IMR-90 (cell line): ENCODE measurements around the gene NHSL1. TPM values are rescaled to one million over a fixed set of nuclear protein-coding genes. Genes with fewer than 3 reads are reported as not detected.

ENCODE experiments used
- ATAC-seq: fragments of 200-7000 bp; cut with Tn5 transposase; 2 replicates; pipeline ENCODE4 v1.9.1; 2020; ENCODE audit warnings: low read depth, mild to moderate bottlenecking, moderate library complexity
- BruUV-seq: library from RNA; stranded (reverse); fragments of 400-500 nt; replicated peaks from 2 replicates; lab custom pipeline; 2021; lab: Mats Ljungman, UMichigan
- CTCF ChIA-PET: fragments of 300-600 bp; formaldehyde crosslinking; extraction: SDS; loops from one replicate; lab custom pipeline; 2021; ENCODE audit warnings: antibody characterized with exemption; lab: Yijun Ruan, JAX
- POLR2A ChIA-PET: fragments of 300-600 bp; sonication (Branson Sonifier 250); formaldehyde crosslinking; loops from one replicate; lab custom pipeline; 2022; ENCODE audit warnings: antibody characterized with exemption; ENCODE audit not compliant: unreplicated experiment; lab: Charles Lee
- DNase-seq: peaks from one replicate; pipeline ENCODE4 v3.0.0; 2013
- H2AFZ ChIP-seq: replicated peaks from 2 replicates; pipeline ENCODE3; 2013; ENCODE audit warnings: low read length, mild to moderate bottlenecking; ENCODE audit not compliant: poor library complexity
- H2AK5ac ChIP-seq: 2 replicates; pipeline ENCODE4 v1.6.1; 2013; ENCODE audit warnings: low read depth, low read length, inconsistent platforms
- H2AK9ac ChIP-seq: replicated peaks from 2 replicates; pipeline ENCODE3; 2013; ENCODE audit warnings: mild to moderate bottlenecking, low read depth, low read length, moderate library complexity; ENCODE audit not compliant: poor library complexity
- H2BK120ac ChIP-seq: 2 replicates; pipeline ENCODE4 v1.6.1; 2013; ENCODE audit warnings: low read depth, low read length, inconsistent platforms
- H2BK15ac ChIP-seq: 3 replicates; pipeline ENCODE4 v1.6.1; 2013; ENCODE audit warnings: low read depth, low read length, inconsistent platforms
- H2BK20ac ChIP-seq: 2 replicates; pipeline ENCODE4 v1.6.1; 2013; ENCODE audit warnings: low read depth, mild to moderate bottlenecking, inconsistent platforms, low read length, moderate library complexity
- H2BK5ac ChIP-seq: 2 replicates; pipeline ENCODE4 v1.6.1; 2013; ENCODE audit warnings: mild to moderate bottlenecking, low read depth, low read length, inconsistent platforms; ENCODE audit not compliant: poor library complexity, severe bottlenecking
- H3K14ac ChIP-seq: replicated peaks from 2 replicates; pipeline ENCODE4 v1.6.1; 2013; ENCODE audit warnings: low read depth, low read length, inconsistent platforms
- H3K18ac ChIP-seq: 2 replicates; pipeline ENCODE4 v1.6.1; 2013; ENCODE audit warnings: low read depth, low read length, control low read depth
- H3K23ac ChIP-seq: 2 replicates; pipeline ENCODE4 v1.6.1; 2013; ENCODE audit warnings: low read depth, low read length, inconsistent platforms
- H3K27ac ChIP-seq: 2 replicates; pipeline ENCODE4 v1.5.1; 2013; ENCODE audit warnings: mild to moderate bottlenecking, control low read depth, low read length; ENCODE audit not compliant: insufficient read depth
- H3K27me3 ChIP-seq: 2 replicates; pipeline ENCODE4 v1.6.1; 2013; ENCODE audit warnings: low read length; ENCODE audit not compliant: control insufficient read depth, insufficient read depth
- H3K36me3 ChIP-seq: 2 replicates; pipeline ENCODE4 v1.6.1; 2013; ENCODE audit warnings: low read length, mixed read lengths; ENCODE audit not compliant: control insufficient read depth, insufficient read depth
- H3K4ac ChIP-seq: 2 replicates; pipeline ENCODE4 v1.6.1; 2013; ENCODE audit warnings: low read depth, low read length, inconsistent platforms
- H3K4me1 ChIP-seq: 2 replicates; pipeline ENCODE4 v1.6.1; 2013; ENCODE audit warnings: low read length, mixed read lengths; ENCODE audit not compliant: control insufficient read depth, insufficient read depth
- H3K4me2 ChIP-seq: 2 replicates; pipeline ENCODE4 v1.6.1; 2013; ENCODE audit warnings: low read depth, mild to moderate bottlenecking, control low read depth, low read length, moderate library complexity
- H3K4me3 ChIP-seq: 2 replicates; pipeline ENCODE4 v1.5.1; 2013; ENCODE audit warnings: low read depth, mild to moderate bottlenecking, control low read depth, low read length, moderate library complexity; ENCODE audit not compliant: insufficient read depth
- H3K56ac ChIP-seq: 2 replicates; pipeline ENCODE4 v1.6.1; 2013; ENCODE audit warnings: low read length, inconsistent platforms; ENCODE audit not compliant: insufficient read depth; ENCODE audit errors: extremely low read depth
- H3K79me1 ChIP-seq, 2 experiments: 2 replicates each; pipeline ENCODE4 v1.6.1; 2013; ENCODE audit warnings: low read length in 2 of 2, inconsistent platforms in 1 of 2, low read depth in 1 of 2
- H3K9ac ChIP-seq: 2 replicates; pipeline ENCODE4 v1.6.1; 2013; ENCODE audit warnings: low read depth, low read length, control low read depth
- H3K9me1 ChIP-seq: 2 replicates; pipeline ENCODE4 v1.6.1; 2013; ENCODE audit warnings: low read length, inconsistent platforms; ENCODE audit not compliant: insufficient read depth
- H3K9me3 ChIP-seq: 2 replicates; pipeline ENCODE4 v1.6.1; 2013; ENCODE audit warnings: low read length; ENCODE audit not compliant: control insufficient read depth, insufficient read depth
- H4K20me1 ChIP-seq: 2 replicates; pipeline ENCODE4 v1.6.1; 2013; ENCODE audit warnings: low read length, inconsistent platforms; ENCODE audit not compliant: insufficient read depth
- H4K5ac ChIP-seq: 2 replicates; pipeline ENCODE4 v1.6.1; 2013; ENCODE audit warnings: mild to moderate bottlenecking, low read depth, low read length, control low read depth
- H4K8ac ChIP-seq, 2 experiments: 2 replicates each; pipeline ENCODE4 v1.6.1; 2013; ENCODE audit warnings: low read depth in 2 of 2, low read length in 2 of 2, control low read depth in 1 of 2, inconsistent platforms in 1 of 2
- H4K91ac ChIP-seq: 2 replicates; pipeline ENCODE4 v1.6.1; 2013; ENCODE audit warnings: low read depth, low read length, inconsistent platforms; ENCODE audit not compliant: insufficient read depth
- BHLHE40 ChIP-seq: fragments of 150-350 bp; IDR thresholded peaks from 2 replicates; pipeline ENCODE4 v1.6.1; 2016; ENCODE audit warnings: mild to moderate bottlenecking, low read depth, low read length
- CEBPB ChIP-seq: IDR thresholded peaks from 2 replicates; pipeline ENCODE4 v1.6.1; 2012; ENCODE audit warnings: low read depth, low read length, improper control_type of control experiment
- RCOR1 ChIP-seq: IDR thresholded peaks from 2 replicates; pipeline ENCODE4 v1.6.1; 2012; ENCODE audit warnings: mild to moderate bottlenecking, low read length, improper control_type of control experiment; ENCODE audit not compliant: insufficient replicate concordance
- WGBS, 2 experiments: methylation state at CpG; one replicate each; pipeline versions ENCODE4 v1.1.5 to v1.1.7; 2013; ENCODE audit warnings: missing lambda C conversion rate in 2 of 2; ENCODE audit not compliant: insufficient read length in 1 of 2; ENCODE audit errors: extremely low coverage in 2 of 2; 5-methylcytosine and 5-hydroxymethylcytosine counted together
- dilution Hi-C: fragments of 300-500 bp; cut with HindIII; formaldehyde crosslinking; loops from one replicate; pipeline ENCODE4 v1.14.3; 2018; ENCODE audit warnings: low sequenced_read_pairs; ENCODE audit not compliant: unreplicated experiment
- in situ Hi-C: fragments of 300-500 bp; cut with MboI; formaldehyde crosslinking; loops from 3 replicates; pipeline ENCODE4 v1.14.3; 2019; ENCODE audit warnings: low sequenced_read_pairs, inconsistent platforms, mixed read lengths
- intact Hi-C: fragments of 100-400 bp; cut with micrococcal nuclease; formaldehyde crosslinking; loops from 2 replicates; pipeline ENCODE4 v1.10.0; 2022
- polyA plus RNA-seq, 3 experiments: library from polyadenylated mRNA; depleted of rRNA; stranded (reverse); fragments of >200 nt; gene quantifications; 2 replicates each; pipeline ENCODE4 v1.2.3, GENCODE V29; 2012; ENCODE audit warnings: low replicate concordance in 1 of 3
- total RNA-seq: library from RNA; depleted of rRNA; stranded (reverse); fragments of >200 nt; gene quantifications from 2 replicates; pipeline ENCODE4 v1.2.3, GENCODE V29; 2012
- TF ChIP-seq, protein P1 (sequence below): fragments of 150-350 bp; IDR thresholded peaks from 2 replicates; pipeline ENCODE4 v1.6.1; 2016; ENCODE audit warnings: low read depth, mild to moderate bottlenecking, low read length, moderate library complexity, borderline replicate concordance

Gene NHSL1
- total and polyA plus RNA-seq, 2 of the 4 experiments (the other 2 are of a cell fraction), result 5.6 to 7.2 TPM

DNA sequence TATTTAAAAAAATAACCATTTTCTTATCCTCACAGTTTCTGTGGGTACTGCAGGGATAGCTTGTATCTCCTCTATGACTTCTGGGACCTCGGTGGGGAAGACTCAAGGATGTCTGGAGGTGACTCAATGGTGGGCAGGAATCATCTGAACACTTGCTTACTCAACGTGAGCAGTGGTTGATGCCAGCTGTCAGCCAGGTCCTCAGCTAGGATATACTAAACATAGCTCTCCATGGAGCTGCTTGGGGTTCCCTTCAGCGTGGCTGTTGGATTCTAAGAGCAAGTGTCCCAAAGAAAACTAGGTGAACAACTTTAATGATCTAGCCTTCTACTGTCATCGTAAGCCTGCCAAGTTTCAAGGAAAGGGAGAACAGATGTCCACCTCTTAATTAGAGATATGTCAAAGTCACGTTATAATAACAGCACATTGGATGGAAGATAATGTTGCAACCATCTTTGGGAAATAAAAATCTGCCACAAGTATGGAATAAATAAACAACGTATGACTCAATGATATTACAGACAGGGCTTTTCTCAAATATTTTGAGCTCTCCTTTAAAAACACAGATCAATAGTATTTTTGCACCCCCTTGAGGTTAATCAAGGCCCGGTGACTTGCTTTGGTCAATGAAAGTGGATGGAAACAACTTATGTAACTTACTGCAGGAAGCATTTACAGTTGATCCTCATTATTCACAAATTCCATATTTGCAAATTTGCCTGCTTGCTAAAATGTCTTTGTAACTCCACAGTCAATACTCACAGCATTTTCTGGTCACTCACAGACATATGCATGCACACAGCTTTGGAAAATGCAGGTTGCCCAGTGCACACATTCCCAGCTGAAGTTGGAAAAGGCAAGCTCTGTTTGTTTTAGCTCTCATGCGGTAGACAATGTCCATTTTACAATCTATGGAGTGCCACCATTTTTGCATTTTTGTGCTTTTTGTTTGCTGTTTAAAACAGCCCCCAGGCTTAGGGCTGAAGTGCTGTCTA is 101.9 kb downstream of the NHSL1 start:
- DNase-seq, result peak; percentile 32

More for the DNA sequence above, 101.9 kb downstream of the NHSL1 start:
- no peak overlapping the region for H2AK9ac ChIP-seq
- dilution Hi-C loops (no loop called here), in situ Hi-C loops (no loop called here), intact Hi-C loops (loop anchor here (2.0 kb wide), 1 partner anchor 281 kb away; no protein-coding TSS in a partner anchor)
- no peak overlapping the region for H2BK120ac ChIP-seq
- H2AFZ ChIP-seq, result peak overlapping the region; percentile 4
- peak; percentile 48 for TF ChIP-seq BHLHE40
- TF ChIP-seq RCOR1, result no peak
- TF ChIP-seq, protein P1, sequence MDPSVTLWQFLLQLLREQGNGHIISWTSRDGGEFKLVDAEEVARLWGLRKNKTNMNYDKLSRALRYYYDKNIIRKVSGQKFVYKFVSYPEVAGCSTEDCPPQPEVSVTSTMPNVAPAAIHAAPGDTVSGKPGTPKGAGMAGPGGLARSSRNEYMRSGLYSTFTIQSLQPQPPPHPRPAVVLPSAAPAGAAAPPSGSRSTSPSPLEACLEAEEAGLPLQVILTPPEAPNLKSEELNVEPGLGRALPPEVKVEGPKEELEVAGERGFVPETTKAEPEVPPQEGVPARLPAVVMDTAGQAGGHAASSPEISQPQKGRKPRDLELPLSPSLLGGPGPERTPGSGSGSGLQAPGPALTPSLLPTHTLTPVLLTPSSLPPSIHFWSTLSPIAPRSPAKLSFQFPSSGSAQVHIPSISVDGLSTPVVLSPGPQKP, result no peak
- peak; percentile 61 for TF ChIP-seq CEBPB
- H3K4ac ChIP-seq, result no peak overlapping the region
- no peaks in the 10 kb centered on the region for H3K79me1 ChIP-seq
- H3K27me3 ChIP-seq, result peaks cover 4% of the 10 kb centered on the region; the same call in 1 of the 2 replicates
- H2BK20ac ChIP-seq, result no peak overlapping the region
- no peak overlapping the region for H2BK15ac ChIP-seq
- H3K56ac ChIP-seq, result no peak overlapping the region
- H3K14ac ChIP-seq, result no peak overlapping the region
- no peak overlapping the region for H3K4me3 ChIP-seq
- H4K20me1 ChIP-seq, result no peaks in the 10 kb centered on the region
- H3K23ac ChIP-seq, result no peak overlapping the region
- no peak overlapping the region for H3K9ac ChIP-seq
- no peak overlapping the region for H2BK5ac ChIP-seq
- no peak overlapping the region for H2AK5ac ChIP-seq
- no peaks in the 10 kb centered on the region for H3K36me3 ChIP-seq
- ChIA-PET CTCF (interaction anchor here (0.5 to 1.3 kb wide), 2 partner anchors 281 to 284 kb away, joined by 3 to 5 read pairs; no protein-coding TSS in a partner anchor), POLR2A (no interaction called here)
- no peak overlapping the region for H3K4me2 ChIP-seq
- H3K9me1 ChIP-seq, result no peaks in the 10 kb centered on the region; the same call in 1 of the 2 replicates
- WGBS, 2 experiments, result no CpG with 5 or more reads among the region's 8 CpGs
- H3K9me3 ChIP-seq, result no peaks in the 10 kb centered on the region
- no peak overlapping the region for H3K18ac ChIP-seq
- no peak overlapping the region for H4K8ac ChIP-seq
- BruUV-seq, result no TSS peak
- no peak overlapping the region for H4K91ac ChIP-seq
- peaks cover 6% of the 10 kb centered on the region for H3K4me1 ChIP-seq
- no peak overlapping the region for H4K5ac ChIP-seq
- H3K27ac ChIP-seq, result no peak overlapping the region
- ATAC-seq, result peak; percentile 72
